GM12878 (cell line): Measurements from ENCODE around the gene SUCNR1. TPM values are rescaled to one million over a fixed set of nuclear protein-coding genes. Genes with fewer than 3 reads are reported as not detected.

ENCODE experiments used
- ATAC-seq: fragments of 200-7000 bp; cut with Tn5 transposase; 3 replicates; pipeline ENCODE4 v1.9.1; 2020; ENCODE audit warnings: mild to moderate bottlenecking, moderate library complexity
- BruUV-seq: library from RNA; stranded (reverse); fragments of 400-500 nt; replicated peaks from 2 replicates; lab custom pipeline; 2021; lab: Mats Ljungman, UMichigan
- CTCF ChIA-PET: fragments of 300-600 bp; sonication (Branson Sonifier 250); formaldehyde crosslinking; extraction: SDS; loops from one replicate; lab custom pipeline; 2021; ENCODE audit warnings: inconsistent platforms; lab: Yijun Ruan, JAX
- POLR2A ChIA-PET: fragments of 350-600 bp; formaldehyde crosslinking; extraction: SDS; loops from one replicate; lab custom pipeline; 2021; ENCODE audit warnings: inconsistent platforms; lab: Charles Lee
- RAD21 ChIA-PET: fragments of 300-600 bp; sonication (Branson Sonifier 250); formaldehyde crosslinking; loops from one replicate; lab custom pipeline; 2023; ENCODE audit warnings: antibody characterized with exemption; ENCODE audit not compliant: unreplicated experiment; lab: Charles Lee
- SMC1A ChIA-PET: fragments of 300-600 bp; sonication (Branson Sonifier 250); formaldehyde crosslinking; loops from one replicate; lab custom pipeline; 2023; ENCODE audit not compliant: unreplicated experiment, uncharacterized antibody; lab: Charles Lee
- DNase-seq: peaks from one replicate; pipeline ENCODE4 v3.0.0-alpha.2; 2011; ENCODE audit warnings: low read depth, low spot score
- FAIRE-seq: peaks from 3 replicates; lab custom pipeline; 2011; peaks lifted over from hg19 to GRCh38; lab: Jason Lieb, UNC
- H2AFZ ChIP-seq: 2 replicates; pipeline ENCODE4 v1.6.0; 2011; ENCODE audit warnings: low read depth, low read length, control low read depth; ENCODE audit not compliant: control insufficient read depth
- H3K27ac ChIP-seq: 2 replicates; pipeline ENCODE4 v1.5.1; 2011; ENCODE audit warnings: control low read depth; ENCODE audit not compliant: control insufficient read depth, insufficient read depth
- H3K27me3 ChIP-seq, 2 experiments: replicated peaks in 1 of 2; 2 replicates each; pipeline versions ENCODE4 v1.6.0 to v1.6.1; 2011; ENCODE audit warnings: low read length in 1 of 2; ENCODE audit not compliant: control insufficient read depth in 2 of 2, insufficient read depth in 2 of 2
- H3K36me3 ChIP-seq, 2 experiments: 2 replicates each; pipeline ENCODE4 v1.5.1; 2011; ENCODE audit warnings: low read length in 1 of 2; ENCODE audit not compliant: control insufficient read depth in 2 of 2, insufficient read depth in 2 of 2
- H3K4me1 ChIP-seq: 2 replicates; pipeline ENCODE4 v1.6.1; 2011; ENCODE audit warnings: mild to moderate bottlenecking, low read length, moderate library complexity, mixed read lengths; ENCODE audit not compliant: control insufficient read depth, insufficient read depth
- H3K4me2 ChIP-seq: 2 replicates; pipeline ENCODE4 v1.6.0; 2011; ENCODE audit warnings: control low read depth; ENCODE audit not compliant: control insufficient read depth, insufficient read depth
- H3K4me3 ChIP-seq: fragments of 200-600 bp; sonication (generic); 2 replicates; pipeline ENCODE4 v1.5.1; 2016
- H3K79me2 ChIP-seq: 2 replicates; pipeline ENCODE4 v1.6.0; 2011; ENCODE audit warnings: low read length; ENCODE audit not compliant: control insufficient read depth, insufficient read depth
- H3K9ac ChIP-seq: 2 replicates; pipeline ENCODE4 v1.8.0; 2011; ENCODE audit warnings: low read length, control low read depth, mixed read lengths; ENCODE audit not compliant: control insufficient read depth, insufficient read depth
- H3K9me3 ChIP-seq: replicated peaks from 3 replicates; pipeline ENCODE4 v1.5.1; 2011; ENCODE audit warnings: mild to moderate bottlenecking, low read length; ENCODE audit not compliant: control insufficient read depth, insufficient read depth
- H4K20me1 ChIP-seq: 2 replicates; pipeline ENCODE4 v1.6.0; 2011; ENCODE audit not compliant: control insufficient read depth, insufficient read depth
- ASH2L ChIP-seq: fragments of 300-600, 200-600 bp; sonication (generic); IDR thresholded peaks from 2 replicates; pipeline ENCODE4 v1.6.1; 2017; ENCODE audit warnings: low read depth, mild to moderate bottlenecking, borderline replicate concordance
- ATF7 ChIP-seq: fragments of 450-650 bp; IDR thresholded peaks from 2 replicates; pipeline ENCODE4 v1.6.1; 2016; ENCODE audit warnings: low read depth, mild to moderate bottlenecking
- EGR1 ChIP-seq, 2 experiments: IDR thresholded peaks; 1 replicate in 1 of 2; 2 replicates in 1 of 2; pipeline ENCODE4 v1.6.1; 2011 to 2012; ENCODE audit warnings: low read depth in 2 of 2, low read length in 2 of 2, borderline replicate concordance in 1 of 2, mild to moderate bottlenecking in 1 of 2, moderate library complexity in 1 of 2
- GATAD2B ChIP-seq: fragments of 450-650 bp; conservative IDR thresholded peaks from 2 replicates; pipeline ENCODE4 v1.6.1; 2017; ENCODE audit warnings: low read depth, mild to moderate bottlenecking, moderate library complexity
- HDGF ChIP-seq: fragments of 450-650 bp; IDR thresholded peaks from 2 replicates; pipeline ENCODE4 v1.6.1; 2016; ENCODE audit warnings: antibody characterized with exemption
- JUNB ChIP-seq: IDR thresholded peaks from 2 replicates; pipeline ENCODE4 v1.6.1; 2016; ENCODE audit warnings: antibody characterized with exemption, mild to moderate bottlenecking
- MLLT1 ChIP-seq: fragments of 450-650 bp; IDR thresholded peaks from 2 replicates; pipeline ENCODE4 v1.6.1; 2016; ENCODE audit warnings: mild to moderate bottlenecking
- NFYB ChIP-seq: IDR thresholded peaks from 2 replicates; pipeline ENCODE4 v1.6.1; 2011; ENCODE audit warnings: low read depth, mild to moderate bottlenecking, low read length, improper control_type of control experiment, moderate library complexity; ENCODE audit not compliant: insufficient read depth
- PBX3 ChIP-seq: IDR thresholded peaks from 2 replicates; pipeline ENCODE4 v1.6.1; 2011; ENCODE audit warnings: mild to moderate bottlenecking, low read depth, low read length, moderate library complexity; ENCODE audit not compliant: insufficient replicate concordance
- REST ChIP-seq: IDR thresholded peaks from 2 replicates; pipeline ENCODE4 v1.6.1; 2012; ENCODE audit warnings: mild to moderate bottlenecking, low read depth, low read length
- ZNF274 ChIP-seq: IDR thresholded peaks from one replicate; pipeline ENCODE4 v1.8.0; 2011; ENCODE audit not compliant: insufficient read length, insufficient read depth
- ZNF622 ChIP-seq: fragments of 450-650 bp; IDR thresholded peaks from 2 replicates; pipeline ENCODE4 v1.6.1; 2017; ENCODE audit warnings: mild to moderate bottlenecking, inconsistent platforms
- ZZZ3 ChIP-seq: IDR thresholded peaks from 2 replicates; pipeline ENCODE4 v1.6.1; 2011; ENCODE audit warnings: low read depth; ENCODE audit not compliant: control insufficient read depth, insufficient read length
- WGBS: methylation state at CpG from one replicate; pipeline ENCODE4 v1.1.6; 2016; ENCODE audit warnings: low lambda C conversion rate; ENCODE audit not compliant: insufficient replicate concordance, insufficient coverage; ENCODE audit errors: missing lambda C conversion rate; 5-methylcytosine and 5-hydroxymethylcytosine counted together
- in situ Hi-C: fragments of 300-500 bp; cut with MboI; formaldehyde crosslinking; loops from 9 replicates; pipeline ENCODE4 v1.14.3; 2018; ENCODE audit warnings: mixed read lengths
- intact Hi-C: fragments of 100-400 bp; cut with micrococcal nuclease; formaldehyde crosslinking; loops from one replicate; pipeline ENCODE4 v1.14.2; 2022; ENCODE audit not compliant: unreplicated experiment
- polyA plus RNA-seq, 11 experiments: library from polyadenylated mRNA; depleted of rRNA in 4 of 11; unstranded in 6 of 11; stranded (reverse) in 5 of 11; fragments of >200 nt; fragmentation: Nextera tagmentation in 4 of 11; fragmentation: Illumina TruSeq in 1 of 11; extraction: Ambion mirVana in 4 of 11; extraction: Trizol in 1 of 11; gene quantifications; 1 replicate in 1 of 11; 2 replicates in 10 of 11; pipeline versions ENCODE4 v1.2.1 to v1.2.3, GENCODE V29; 2011 to 2016; ENCODE audit warnings: inconsistent platforms in 2 of 11, missing spikeins in 2 of 11, low read depth in 1 of 11
- total RNA-seq, 4 experiments: library from RNA; depleted of rRNA in 3 of 4; stranded (reverse); fragments of >200 nt in 3 of 4; fragmentation: Illumina TruSeq in 1 of 4; extraction: Trizol in 1 of 4; gene quantifications; 2 replicates each; pipeline versions ENCODE4 v1.2.1 to v1.2.3, GENCODE V29; 2013 to 2021

Gene SUCNR1
- total and polyA plus RNA-seq, 10 of the 15 experiments (the other 5 are each of a cell fraction or from before 2014, with no cell fraction given) = 0.03 to 0.12 (median 0.07) TPM; not detected in 4

- H3K4me3 ChIP-seq = no peak overlapping the region
- H3K27me3 ChIP-seq = no peaks in the 10 kb centered on the region
- in situ Hi-C loops (no loop called here), intact Hi-C loops (no loop called here)
- ATAC-seq (peak; percentile 40), FAIRE-seq (no peak), DNase-seq (no peak)
- no peaks in the 10 kb centered on the region for H4K20me1 ChIP-seq
- H3K4me2 ChIP-seq = no peak overlapping the region
- peaks cover 4% of the 10 kb centered on the region; the same call in 1 of the 2 replicates for H3K4me1 ChIP-seq
- H3K9me3 ChIP-seq = no peaks in the 10 kb centered on the region; the same call in 2 of the 3 replicates
- H3K27ac ChIP-seq = no peak overlapping the region
- no peak overlapping the region for H3K9ac ChIP-seq
- H3K79me2 ChIP-seq = no peaks in the 10 kb centered on the region
- H3K36me3 ChIP-seq = no peaks in the 10 kb centered on the region
- POLR2A ChIA-PET = interaction anchor here (0.6 kb wide), 1 partner anchor 13 kb away, joined by 4 read pairs; no protein-coding TSS in a partner anchor
- RAD21 ChIA-PET = interaction anchor here (1.0 kb wide), 1 partner anchor 9 kb away, joined by 4 read pairs; no protein-coding TSS in a partner anchor
- BruUV-seq = no TSS peak
- 32% methylated on average over 1 of the region's 1 CpG for WGBS
- CTCF ChIA-PET = no interaction called here
- SMC1A ChIA-PET = no interaction called here
- no peak overlapping the region for H2AFZ ChIP-seq
- no peak for TF ChIP-seq HDGF
- no peak for TF ChIP-seq ATF7
- no peak for TF ChIP-seq ASH2L
- no peak for TF ChIP-seq JUNB
- TF ChIP-seq REST = no peak
- TF ChIP-seq ZNF274 = no peak
- TF ChIP-seq MLLT1 = no peak
- no peak for TF ChIP-seq EGR1 (IDR thresholded peaks at IDR 0.05; ENCODE audit: borderline replicate concordance in 1 of 2, low read depth in 2 of 2, low read length in 2 of 2)
- no peak for TF ChIP-seq NFYB
- TF ChIP-seq ZZZ3 = no peak
- TF ChIP-seq ZNF622 = no peak
- TF ChIP-seq PBX3 = no peak
- TF ChIP-seq GATAD2B = no peak
Measured at GRCh38 chr3:151879037-151879436, 5.6 kb downstream of the SUCNR1 start.
